AG04449 (cell line): ENCODE results near the gene CDK8.

ENCODE experiments used
- CTCF ChIA-PET: fragments of 350-600 bp; formaldehyde crosslinking; extraction: SDS; loops from one replicate; lab custom pipeline; 2021; ENCODE audit warnings: antibody characterized with exemption; lab: Yijun Ruan, JAX
- POLR2A ChIA-PET: fragments of 400-600, 350-600 bp; formaldehyde crosslinking; extraction: SDS; loops from one replicate; lab custom pipeline; 2020; ENCODE audit warnings: antibody characterized with exemption, inconsistent platforms; lab: Yijun Ruan, JAX
- DNase-seq: peaks from one replicate; pipeline ENCODE4 v3.0.0-alpha.2; 2010; ENCODE audit warnings: low read depth, low spot score
- H3K4me3 ChIP-seq: 2 replicates; pipeline ENCODE4 v1.5.1; 2011; ENCODE audit warnings: low read depth, mild to moderate bottlenecking, control low read depth, low read length
- CTCF ChIP-seq: IDR thresholded peaks from one replicate; pipeline ENCODE4 v1.5.1; 2011; ENCODE audit warnings: mild to moderate bottlenecking, moderate library complexity, low read length, control low read depth, inconsistent platforms; ENCODE audit not compliant: insufficient read depth; ENCODE audit errors: missing control alignments

Gene CDK8

DNA sequence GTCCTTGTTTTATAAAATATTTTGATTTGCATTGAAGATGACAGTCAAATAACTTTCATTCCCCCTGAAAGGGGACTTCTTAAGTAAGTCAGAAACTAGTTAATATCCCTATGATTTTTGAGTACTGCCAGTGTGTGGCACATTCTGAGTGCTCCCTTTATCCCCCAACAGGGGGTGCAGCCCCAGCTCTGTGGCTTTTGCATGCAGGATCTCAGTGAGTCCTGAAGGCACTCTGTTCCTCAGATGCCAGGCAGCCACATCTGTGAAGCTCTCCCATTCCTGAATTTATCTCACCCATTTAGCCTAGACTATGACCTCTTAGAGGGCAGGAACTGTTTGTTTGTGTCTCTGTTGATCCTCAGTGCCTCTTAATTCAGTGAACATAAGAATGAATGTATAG, 123.1 kb downstream of the CDK8 start:
- ChIA-PET POLR2A (no interaction called here), CTCF (interaction anchor here (1.0 to 1.5 kb wide), 3 partner anchors 7 to 122 kb away, joined by 3 to 5 read pairs (median 3); no protein-coding TSS in a partner anchor)
- peak; percentile 36 for TF ChIP-seq CTCF

DNA sequence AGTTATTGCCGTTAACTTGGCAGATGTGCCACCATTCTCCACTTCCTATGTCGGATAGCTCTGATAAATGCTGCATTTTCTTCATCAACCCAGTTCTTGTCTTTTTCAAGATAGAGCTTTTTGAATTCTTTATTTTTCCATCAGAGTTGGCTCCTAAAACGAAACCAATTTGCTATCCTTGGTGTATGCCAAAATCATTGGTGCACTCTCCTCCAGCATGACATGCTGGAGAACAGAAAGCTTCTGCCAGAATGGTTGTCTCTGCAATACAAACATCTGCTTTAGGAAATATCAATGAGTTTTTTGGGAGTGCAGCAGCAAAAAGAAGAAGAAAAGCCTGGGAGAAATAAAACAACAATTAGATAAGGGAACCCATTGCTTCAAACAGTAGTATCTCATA, 124.2 kb downstream of the CDK8 start:
- DNase-seq: no peak
- ChIA-PET CTCF (no interaction called here), POLR2A (no interaction called here)
- H3K4me3 ChIP-seq: no peak overlapping the region
- TF ChIP-seq CTCF: no peak

More for the DNA sequence above, 123.1 kb downstream of the CDK8 start:
- no peak overlapping the region for H3K4me3 ChIP-seq
- DNase-seq: no peak

DNA sequence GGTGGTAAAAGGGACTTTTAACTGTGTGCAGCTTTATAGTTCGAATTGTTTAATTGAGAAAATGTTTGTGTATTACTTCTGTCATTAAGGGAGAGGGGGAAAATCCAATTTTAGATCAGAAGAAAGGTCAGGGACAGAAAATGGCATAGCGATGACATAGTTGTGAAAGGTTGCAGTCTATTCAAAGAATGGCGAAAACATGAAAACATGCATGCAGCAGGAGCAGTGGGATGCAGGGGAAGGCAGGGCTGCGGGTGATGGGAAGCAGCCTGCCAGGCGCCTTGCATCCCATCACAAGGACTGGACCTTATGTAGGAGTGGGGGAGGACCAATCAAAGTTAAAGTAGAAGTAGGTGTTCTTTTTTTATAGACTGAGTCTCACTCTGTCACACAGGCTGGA, 125.9 kb downstream of the CDK8 start:
- no peak for DNase-seq
- POLR2A ChIA-PET: interaction anchor here (0.7 kb wide), 1 partner anchor 22 kb away, joined by 3 read pairs; no protein-coding TSS in a partner anchor
- CTCF ChIA-PET: interaction anchor here (1.1 kb wide), 1 partner anchor 194 kb away, joined by 3 read pairs; no protein-coding TSS in a partner anchor
- TF ChIP-seq CTCF: no peak
- H3K4me3 ChIP-seq: no peak overlapping the region

GRCh38 chr13:26380930-26381329, 127.0 kb downstream of the CDK8 start:
- ChIA-PET POLR2A (no interaction called here), CTCF (no interaction called here)
- TF ChIP-seq CTCF: no peak
- DNase-seq: no peak
- no peak overlapping the region for H3K4me3 ChIP-seq

GRCh38 chr13:26382366-26382765, 128.4 kb downstream of the CDK8 start:
- CTCF ChIA-PET: no interaction called here
- no peak for TF ChIP-seq CTCF
- no peak for DNase-seq
- H3K4me3 ChIP-seq: no peak overlapping the region
- POLR2A ChIA-PET: no interaction called here

DNA sequence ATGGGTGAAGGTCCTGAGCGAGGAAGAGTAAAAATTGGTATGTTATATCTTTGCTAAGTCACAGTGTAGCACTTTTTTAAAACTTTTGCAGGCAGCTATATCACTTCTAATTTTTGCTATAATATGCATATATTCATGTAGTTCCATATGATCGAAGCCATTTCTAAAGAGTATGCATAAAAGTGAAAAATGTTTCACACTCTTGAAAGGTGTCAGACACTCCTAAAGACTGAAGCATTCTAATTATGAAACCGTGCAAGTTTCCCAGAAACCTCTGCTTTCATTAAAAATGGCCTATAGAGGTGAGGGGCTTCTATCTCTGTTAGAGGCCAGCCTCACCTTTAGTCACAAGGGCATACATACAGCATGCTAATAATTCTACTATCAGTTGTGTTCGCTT, 128.9 kb downstream of the CDK8 start:
- DNase-seq: no peak
- ChIA-PET CTCF (no interaction called here), POLR2A (no interaction called here)
- H3K4me3 ChIP-seq: no peak overlapping the region
- TF ChIP-seq CTCF: no peak
